Embryonic facial prominence (tissue), 1 donor: Measurements from ENCODE around the gene MAST4.

Experiments used
- DNase-seq: peaks from one replicate; pipeline ENCODE4 v3.0.0-alpha.2; 2016; ENCODE audit errors: extremely low spot score

MAST4 gene

GRCh38 chr5:67042176-67043003, 446.2 kb downstream of the MAST4 start:
- DNase-seq = no peak

- no peak for DNase-seq
Measured at GRCh38 chr5:67043796-67044511, 447.8 kb downstream of the MAST4 start.

GRCh38 chr5:67045816-67046740, 449.9 kb downstream of the MAST4 start:
- DNase-seq = no peak

- DNase-seq = no peak
Measured at GRCh38 chr5:67047160-67047559, 451.0 kb downstream of the MAST4 start.

- no peak for DNase-seq
Measured at GRCh38 chr5:67047616-67048015, 451.4 kb downstream of the MAST4 start.

- no peak for DNase-seq
Measured at GRCh38 chr5:67050125-67050524, 453.9 kb downstream of the MAST4 start.

- DNase-seq = no peak
Measured at GRCh38 chr5:67050635-67051034, 454.4 kb downstream of the MAST4 start.

GRCh38 chr5:67051164-67051563, 455.0 kb downstream of the MAST4 start:
- no peak for DNase-seq

GRCh38 chr5:67052034-67052433, 455.8 kb downstream of the MAST4 start:
- no peak for DNase-seq

GRCh38 chr5:67053229-67053628, 457.0 kb downstream of the MAST4 start:
- DNase-seq = no peak

GRCh38 chr5:67058998-67059743, 463.0 kb downstream of the MAST4 start:
- DNase-seq = no peak

- DNase-seq = no peak
Measured at GRCh38 chr5:67059744-67060490, 463.7 kb downstream of the MAST4 start.

GRCh38 chr5:67061511-67061910, 465.3 kb downstream of the MAST4 start:
- no peak for DNase-seq

- no peak for DNase-seq
Measured at GRCh38 chr5:67063055-67063454, 466.9 kb downstream of the MAST4 start.

- no peak for DNase-seq
Measured at GRCh38 chr5:67063791-67064190, 467.6 kb downstream of the MAST4 start.

- DNase-seq = no peak
Measured at GRCh38 chr5:67065237-67065636, 469.0 kb downstream of the MAST4 start.

- no peak for DNase-seq
Measured at GRCh38 chr5:67065696-67066095, 469.5 kb downstream of the MAST4 start.

GRCh38 chr5:67066815-67067214, 470.6 kb downstream of the MAST4 start:
- DNase-seq = no peak

- no peak for DNase-seq
Measured at GRCh38 chr5:67073045-67073680, 477.0 kb downstream of the MAST4 start.

- DNase-seq = no peak
Measured at GRCh38 chr5:67077296-67077695, 481.1 kb downstream of the MAST4 start.
